ENCODE results near the gene P2RY6.

The P2RY6 gene

DNA sequence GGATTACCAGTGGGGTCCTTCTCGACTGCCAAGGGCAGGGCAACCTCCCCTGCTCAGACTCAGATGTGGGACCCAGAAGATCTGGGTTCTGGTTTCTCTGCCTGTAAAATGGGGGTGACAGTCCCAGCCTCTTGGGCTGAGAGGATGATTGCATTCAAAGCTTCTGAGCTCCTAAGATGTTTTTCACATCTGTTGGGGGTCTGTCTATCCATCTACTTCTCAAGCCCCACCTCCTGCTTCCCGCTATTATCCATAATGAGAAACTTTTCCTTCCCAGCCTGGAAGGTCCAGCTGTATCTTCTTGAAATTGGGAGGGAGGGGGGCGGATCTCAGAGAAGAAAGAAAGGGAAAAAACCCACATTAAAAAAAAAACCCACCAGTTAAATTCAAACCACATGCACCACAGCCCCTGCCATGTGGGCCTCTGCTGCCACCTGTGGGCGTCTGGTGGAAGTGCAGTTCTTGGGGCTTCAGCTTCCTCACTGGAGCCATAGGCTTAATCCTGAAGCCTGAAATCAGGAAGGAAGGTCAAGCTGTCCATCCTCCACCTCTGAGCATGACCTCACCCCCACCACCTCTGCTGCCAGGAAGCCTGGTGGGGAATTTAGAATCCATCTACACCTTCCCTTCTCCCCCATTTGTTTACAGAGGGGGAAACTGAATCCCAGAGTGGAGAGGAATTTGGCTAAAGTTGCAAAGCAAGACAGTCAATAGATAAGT, 63.2 kb downstream of the P2RY6 start:
- H3K36me3 Mint-ChIP-seq = no peaks in the 10 kb centered on the region
- H3K27ac Mint-ChIP-seq = no peak overlapping the region
- DNase-seq = peak; percentile 83
- H3K4me3 Mint-ChIP-seq = no peak overlapping the region
- H3K9me3 Mint-ChIP-seq = no peaks in the 10 kb centered on the region
- CTCF ChIA-PET = interaction anchor here (0.8 to 5.5 kb wide), 17 partner anchors 10 to 150 kb away, joined by 3 to 101 read pairs (median 6); partner anchors contain the start of gene ARHGEF17
- H3K27me3 Mint-ChIP-seq = peaks cover 36% of the 10 kb centered on the region
- H3K4me1 Mint-ChIP-seq = no peaks in the 10 kb centered on the region

DNA sequence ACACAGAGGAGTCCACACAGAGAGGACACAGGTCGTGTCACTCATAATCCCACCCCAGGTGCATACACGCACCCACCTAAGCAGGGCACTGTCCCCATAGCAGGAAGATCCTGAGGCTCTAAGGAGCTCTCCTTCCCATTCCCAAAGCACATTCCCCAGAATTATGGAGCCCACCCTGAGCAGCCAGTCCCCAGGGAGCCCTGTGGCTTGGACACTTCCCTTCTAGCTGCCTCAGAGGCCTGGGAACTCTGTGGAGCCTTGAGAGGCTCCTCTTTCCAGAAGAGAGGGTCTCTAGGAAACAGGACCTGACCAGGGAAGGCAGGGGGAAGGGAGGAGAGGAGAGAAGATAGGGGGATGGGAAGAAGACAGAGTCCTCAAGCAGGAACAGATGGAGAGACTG, 65.7 kb downstream of the P2RY6 start:
- Mint-ChIP-seq H3K36me3 (no peaks in the 10 kb centered on the region), H3K4me1 (no peaks in the 10 kb centered on the region), H3K4me3 (no peak overlapping the region), H3K9me3 (no peaks in the 10 kb centered on the region), H3K27me3 (peaks cover 31% of the 10 kb centered on the region), H3K27ac (no peak overlapping the region)
- no peak for DNase-seq
- CTCF ChIA-PET = interaction anchor here (1.0 to 5.5 kb wide), 9 partner anchors 10 to 154 kb away, joined by 3 to 101 read pairs (median 4); partner anchors contain the start of gene ARHGEF17

DNA sequence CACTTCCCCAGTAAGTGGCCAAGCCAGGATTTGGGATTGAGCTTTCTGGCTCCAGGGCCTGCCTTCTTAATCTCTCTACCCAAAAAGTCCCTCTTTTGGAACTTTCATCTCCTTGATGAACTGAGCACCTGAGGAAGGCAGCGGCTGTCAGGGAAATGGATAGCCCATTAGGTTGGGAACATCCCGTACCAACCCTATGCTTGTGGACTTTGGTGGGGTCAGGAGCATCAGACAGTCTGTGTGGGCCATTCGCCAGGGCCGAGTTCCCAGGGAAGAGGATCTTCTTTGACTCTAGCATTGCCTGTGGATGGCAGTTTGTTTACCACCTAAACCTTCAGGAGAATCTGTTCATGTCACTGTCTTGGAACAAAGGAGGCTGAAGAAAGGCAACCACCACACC, 66.1 kb downstream of the P2RY6 start:
- Mint-ChIP-seq H3K4me3 (no peak overlapping the region), H3K9me3 (no peaks in the 10 kb centered on the region), H3K27ac (no peak overlapping the region), H3K27me3 (peaks cover 31% of the 10 kb centered on the region), H3K36me3 (no peaks in the 10 kb centered on the region), H3K4me1 (no peaks in the 10 kb centered on the region)
- no peak for DNase-seq
- CTCF ChIA-PET = interaction anchor here (1.0 to 4.9 kb wide), 5 partner anchors 10 to 55 kb away, joined by 3 to 38 read pairs (median 4); no protein-coding TSS in a partner anchor

DNA sequence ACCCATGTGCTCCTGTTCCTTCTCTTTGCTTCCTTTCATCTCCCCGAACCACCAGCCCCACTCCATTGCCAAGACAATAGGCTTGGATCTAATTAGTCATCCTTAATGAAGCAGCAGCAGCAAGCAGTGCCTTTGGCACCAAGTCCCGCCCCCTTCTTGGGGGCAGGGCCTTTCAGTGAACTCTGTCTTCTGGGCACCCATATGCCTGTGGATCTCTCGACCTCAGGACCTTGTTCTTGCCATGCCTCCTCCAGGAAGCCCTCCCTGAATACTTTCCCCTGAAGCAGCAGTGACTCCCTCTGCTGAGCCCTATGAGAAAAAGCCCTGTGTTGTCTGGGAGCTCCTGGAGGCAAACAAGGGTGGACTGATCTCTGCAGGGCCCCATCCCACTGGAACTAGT, 68.0 kb downstream of the P2RY6 start:
- no peaks in the 10 kb centered on the region for H3K9me3 Mint-ChIP-seq
- H3K4me1 Mint-ChIP-seq = no peaks in the 10 kb centered on the region
- no peaks in the 10 kb centered on the region for H3K36me3 Mint-ChIP-seq
- peaks cover 21% of the 10 kb centered on the region for H3K27me3 Mint-ChIP-seq
- H3K4me3 Mint-ChIP-seq = no peak overlapping the region
- CTCF ChIA-PET = interaction anchor here (0.7 to 2.0 kb wide), 2 partner anchors 11 to 33 kb away, joined by 3 to 11 read pairs; no protein-coding TSS in a partner anchor
- no peak overlapping the region for H3K27ac Mint-ChIP-seq
- DNase-seq = no peak

DNA sequence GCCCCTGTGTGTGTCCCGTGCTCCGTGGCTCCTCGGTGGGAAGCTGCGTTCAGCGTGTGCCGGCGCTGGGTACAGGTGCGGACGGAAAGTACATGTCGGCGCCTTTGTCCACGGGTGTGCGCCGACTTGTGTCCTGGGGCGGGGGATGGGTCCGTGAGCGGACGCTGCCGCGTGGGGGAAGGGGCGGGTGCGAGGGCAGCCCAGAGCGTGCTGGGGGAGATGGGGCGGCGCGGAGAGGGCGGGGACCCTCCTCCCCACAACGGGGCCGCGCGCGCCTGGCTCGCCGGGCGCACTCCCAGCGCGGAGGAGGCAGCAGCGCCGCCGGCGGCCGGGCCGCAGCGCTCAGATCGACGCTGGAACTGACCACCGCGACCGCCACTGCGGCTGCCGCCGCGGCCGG, 70.5 kb downstream of the P2RY6 start:
- CTCF ChIA-PET = no interaction called here
- Mint-ChIP-seq H3K36me3 (no peaks in the 10 kb centered on the region), H3K9me3 (no peaks in the 10 kb centered on the region), H3K27me3 (peaks cover 21% of the 10 kb centered on the region), H3K27ac (no peak overlapping the region), H3K4me1 (no peaks in the 10 kb centered on the region), H3K4me3 (no peak overlapping the region)
- no peak for DNase-seq

DNA sequence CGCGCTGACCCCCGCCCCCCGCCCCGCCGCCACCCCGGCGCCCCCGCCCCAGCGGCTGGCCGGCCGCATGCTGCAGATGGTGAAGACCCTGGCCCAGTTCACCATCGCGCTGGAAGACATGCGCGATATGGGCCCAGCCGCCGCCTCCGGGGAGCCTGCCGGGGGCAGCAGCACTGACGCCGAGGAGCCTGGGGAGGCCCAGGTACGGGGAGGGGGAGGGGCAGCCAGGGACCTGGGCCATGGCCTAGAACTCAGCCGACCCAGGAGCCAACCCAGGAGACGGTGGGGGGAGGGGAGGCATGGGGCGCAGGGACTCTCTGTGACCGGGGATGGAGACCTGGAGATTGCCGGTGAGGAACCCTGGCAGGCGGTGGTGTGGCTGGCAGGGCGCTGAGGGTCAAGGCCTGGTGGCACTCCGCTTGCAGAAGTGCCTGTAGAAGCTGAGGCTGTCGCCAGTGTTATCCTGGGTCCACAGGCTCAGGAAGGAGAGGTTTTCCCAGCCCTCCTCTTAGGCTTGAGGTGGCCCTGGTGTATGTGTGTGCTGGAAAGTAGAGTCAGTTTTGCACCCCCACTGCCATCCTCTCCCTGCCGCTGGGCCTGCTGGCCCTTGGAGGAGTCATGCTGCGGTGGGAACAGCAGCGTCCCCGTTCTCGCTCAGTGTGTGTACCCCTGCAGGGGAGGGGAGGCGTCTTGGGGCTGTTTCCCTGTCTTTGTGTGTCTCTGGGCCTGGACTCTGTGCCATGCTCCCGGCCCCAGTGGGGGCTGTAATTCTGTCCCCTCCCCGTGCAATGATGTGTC, 71.1 kb downstream of the P2RY6 start:
- no peaks in the 10 kb centered on the region for H3K4me1 Mint-ChIP-seq
- H3K27me3 Mint-ChIP-seq = peaks cover 19% of the 10 kb centered on the region
- no peak overlapping the region for H3K4me3 Mint-ChIP-seq
- DNase-seq = no peak
- H3K27ac Mint-ChIP-seq = no peak overlapping the region
- H3K9me3 Mint-ChIP-seq = no peaks in the 10 kb centered on the region
- CTCF ChIA-PET = no interaction called here
- H3K36me3 Mint-ChIP-seq = no peaks in the 10 kb centered on the region

DNA sequence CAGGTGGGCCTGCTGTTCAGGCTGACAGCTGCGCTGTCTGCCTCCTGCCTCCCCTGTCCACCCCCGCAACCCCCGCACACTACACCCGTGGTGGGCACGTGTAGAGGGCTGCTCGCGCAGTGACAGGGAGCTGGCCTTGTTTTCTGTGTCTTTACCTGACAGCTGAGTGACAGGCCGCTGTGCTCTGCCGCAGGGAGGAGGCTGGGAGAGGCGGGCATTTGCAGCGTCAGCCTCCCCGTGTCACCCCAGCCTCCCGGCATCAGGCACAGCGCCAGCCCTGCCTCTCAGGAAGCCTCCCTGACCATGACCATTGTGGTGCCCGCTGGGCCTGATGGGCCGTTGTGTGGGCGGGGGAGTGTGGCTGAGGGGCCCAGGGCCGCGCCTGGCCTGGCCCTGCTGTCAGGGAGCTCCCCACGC, 72.1 kb downstream of the P2RY6 start:
- CTCF ChIA-PET = interaction anchor here (0.5 kb wide), 1 partner anchor 153 kb away, joined by 3 read pairs; no protein-coding TSS in a partner anchor
- Mint-ChIP-seq H3K36me3 (no peaks in the 10 kb centered on the region), H3K9me3 (no peaks in the 10 kb centered on the region), H3K27ac (no peak overlapping the region), H3K27me3 (peaks cover 27% of the 10 kb centered on the region), H3K4me3 (no peak overlapping the region), H3K4me1 (no peaks in the 10 kb centered on the region)
- no peak for DNase-seq

DNA sequence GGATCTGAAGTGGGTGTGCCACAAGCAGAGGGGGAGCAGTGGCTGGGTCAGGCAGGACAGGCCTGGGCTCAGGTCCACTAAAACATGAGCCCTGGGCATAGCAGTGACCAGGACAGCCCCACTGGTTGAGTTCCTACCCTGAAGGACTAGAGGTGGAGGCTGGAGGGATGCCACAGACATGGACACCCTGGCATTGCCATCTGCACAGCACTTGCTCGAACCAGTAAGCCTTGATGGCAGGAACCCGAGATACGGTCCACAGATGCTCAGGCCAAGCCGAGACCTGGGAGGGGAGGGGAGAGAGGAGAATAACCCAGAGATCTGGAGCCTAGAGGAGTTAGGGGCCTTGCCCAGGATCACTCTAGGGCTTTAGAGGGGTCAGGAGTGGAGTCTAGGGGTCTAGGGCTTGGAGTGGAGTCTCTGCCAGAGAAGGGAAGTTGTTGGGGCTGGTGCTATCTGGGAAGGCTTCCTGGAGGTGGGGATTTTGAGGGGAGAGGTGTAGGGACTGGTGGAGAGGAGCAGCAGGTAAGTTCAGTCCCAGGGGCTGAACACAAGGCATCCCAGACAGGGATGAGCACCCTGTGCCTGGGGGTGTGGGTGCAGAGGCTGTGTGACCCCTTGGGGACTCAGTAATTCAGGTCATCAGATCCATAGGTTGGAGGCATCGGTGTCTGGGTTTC, 73.5 kb downstream of the P2RY6 start:
- DNase-seq = no peak
- no peaks in the 10 kb centered on the region for H3K9me3 Mint-ChIP-seq
- H3K36me3 Mint-ChIP-seq = no peaks in the 10 kb centered on the region
- no peak overlapping the region for H3K4me3 Mint-ChIP-seq
- H3K27ac Mint-ChIP-seq = no peak overlapping the region
- H3K27me3 Mint-ChIP-seq = peaks cover 33% of the 10 kb centered on the region
- CTCF ChIA-PET = interaction anchor here (1.2 to 1.6 kb wide), 2 partner anchors 10 to 15 kb away, joined by 3 read pairs; no protein-coding TSS in a partner anchor
- H3K4me1 Mint-ChIP-seq = peaks cover 10% of the 10 kb centered on the region

DNA sequence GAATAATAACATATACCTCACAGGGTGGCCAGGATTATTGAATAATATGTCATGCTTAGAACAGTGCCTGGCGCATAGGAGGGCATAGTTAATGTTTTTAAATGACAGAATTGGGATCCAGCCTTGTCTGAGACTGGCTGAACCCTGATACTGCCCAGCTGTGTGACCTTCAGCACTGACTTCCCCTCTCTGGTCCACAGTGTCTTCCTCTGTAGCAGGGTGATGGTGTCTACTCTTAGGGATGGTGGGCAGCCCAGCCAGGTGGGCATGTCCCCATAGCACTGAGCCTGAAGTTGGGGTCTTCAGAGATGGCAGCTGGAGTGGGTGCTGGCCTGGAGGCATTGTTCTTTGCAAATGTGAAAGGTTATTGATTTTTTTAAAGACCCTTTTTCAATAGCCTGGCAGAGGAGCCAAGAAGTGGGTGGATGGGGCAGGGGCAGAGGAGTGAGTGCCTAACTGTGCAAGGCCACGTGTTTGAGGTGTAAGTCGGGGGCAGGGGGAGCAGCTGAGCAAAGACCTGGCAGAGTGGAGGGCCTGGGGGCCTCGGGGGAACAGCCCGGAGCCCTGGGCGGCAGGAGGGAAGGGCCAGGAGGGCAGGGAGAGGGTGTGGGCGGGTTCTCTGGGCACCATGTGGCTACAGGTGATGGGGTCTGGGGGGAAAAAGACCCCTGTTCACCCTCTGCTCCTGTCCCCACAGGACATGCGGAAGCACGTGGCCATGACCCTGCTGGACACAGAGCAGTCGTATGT, 74.2 kb downstream of the P2RY6 start:
- CTCF ChIA-PET = interaction anchor here (1.6 kb wide), 1 partner anchor 15 kb away, joined by 3 read pairs; no protein-coding TSS in a partner anchor
- H3K36me3 Mint-ChIP-seq = no peaks in the 10 kb centered on the region
- DNase-seq = no peak
- H3K4me3 Mint-ChIP-seq = no peak overlapping the region
- no peak overlapping the region for H3K27ac Mint-ChIP-seq
- no peaks in the 10 kb centered on the region for H3K9me3 Mint-ChIP-seq
- H3K4me1 Mint-ChIP-seq = peaks cover 17% of the 10 kb centered on the region
- peaks cover 33% of the 10 kb centered on the region for H3K27me3 Mint-ChIP-seq

DNA sequence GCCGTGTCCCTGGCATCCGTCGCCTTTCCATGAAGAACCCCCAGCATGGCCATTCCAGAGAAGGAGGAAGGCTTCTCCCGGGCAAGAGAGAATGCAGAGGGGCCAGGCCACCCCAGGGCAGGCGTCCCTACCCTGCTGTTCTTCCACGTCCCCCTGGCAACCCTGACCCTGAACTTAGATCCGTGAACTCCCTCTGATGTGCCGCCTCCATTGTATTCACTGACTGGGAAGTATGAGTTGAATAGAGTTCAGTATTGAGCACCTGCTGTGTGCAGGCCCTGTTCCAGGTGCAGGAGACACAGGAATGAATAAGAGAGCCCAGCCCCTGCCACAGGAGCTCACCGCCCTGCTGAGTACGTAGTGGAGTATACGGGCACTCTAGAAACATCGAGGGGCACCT, 74.9 kb downstream of the P2RY6 start:
- CTCF ChIA-PET = interaction anchor here (2.3 kb wide), 1 partner anchor 47 kb away, joined by 10 read pairs; no protein-coding TSS in a partner anchor
- Mint-ChIP-seq H3K27me3 (peaks cover 33% of the 10 kb centered on the region), H3K36me3 (no peaks in the 10 kb centered on the region), H3K27ac (no peak overlapping the region), H3K9me3 (no peaks in the 10 kb centered on the region), H3K4me1 (peaks cover 17% of the 10 kb centered on the region), H3K4me3 (no peak overlapping the region)
- DNase-seq = no peak

All from activated naive CD4-positive, alpha-beta T cell treated with anti-CD3 and anti-CD28 coated beads, Interleukin-2, amount 10 ng/mL, durations not matched to agents 7 days and 5 days (primary cell).